Measurements from ENCODE around the gene CD1D.

DNA sequence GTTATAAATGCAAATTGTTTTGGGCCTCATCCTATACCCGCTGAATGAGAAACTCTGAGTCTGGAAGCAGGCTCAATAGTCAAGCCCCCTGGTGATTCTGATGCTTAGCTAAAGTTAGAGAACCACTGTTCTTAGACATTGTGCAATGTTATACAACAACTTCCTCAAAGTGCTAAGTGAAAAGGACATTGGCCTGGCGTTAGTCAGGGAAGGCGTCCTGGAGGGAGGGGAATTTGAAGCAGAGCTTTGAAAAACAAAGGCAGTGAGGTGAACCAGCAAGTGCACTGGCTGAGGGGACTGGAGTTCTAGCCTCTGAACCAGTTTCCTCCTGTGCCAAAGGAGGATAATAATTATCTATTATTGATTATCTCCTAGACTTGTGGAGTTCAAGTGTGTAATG, 5.1 kb downstream of the CD1D start:
- TF ChIP-seq, protein P1, sequence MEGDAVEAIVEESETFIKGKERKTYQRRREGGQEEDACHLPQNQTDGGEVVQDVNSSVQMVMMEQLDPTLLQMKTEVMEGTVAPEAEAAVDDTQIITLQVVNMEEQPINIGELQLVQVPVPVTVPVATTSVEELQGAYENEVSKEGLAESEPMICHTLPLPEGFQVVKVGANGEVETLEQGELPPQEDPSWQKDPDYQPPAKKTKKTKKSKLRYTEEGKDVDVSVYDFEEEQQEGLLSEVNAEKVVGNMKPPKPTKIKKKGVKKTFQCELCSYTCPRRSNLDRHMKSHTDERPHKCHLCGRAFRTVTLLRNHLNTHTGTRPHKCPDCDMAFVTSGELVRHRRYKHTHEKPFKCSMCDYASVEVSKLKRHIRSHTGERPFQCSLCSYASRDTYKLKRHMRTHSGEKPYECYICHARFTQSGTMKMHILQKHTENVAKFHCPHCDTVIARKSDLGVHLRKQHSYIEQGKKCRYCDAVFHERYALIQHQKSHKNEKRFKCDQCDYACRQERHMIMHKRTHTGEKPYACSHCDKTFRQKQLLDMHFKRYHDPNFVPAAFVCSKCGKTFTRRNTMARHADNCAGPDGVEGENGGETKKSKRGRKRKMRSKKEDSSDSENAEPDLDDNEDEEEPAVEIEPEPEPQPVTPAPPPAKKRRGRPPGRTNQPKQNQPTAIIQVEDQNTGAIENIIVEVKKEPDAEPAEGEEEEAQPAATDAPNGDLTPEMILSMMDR (IDR thresholded peaks at IDR 0.05): no peak
- no peak for TF ChIP-seq POLR2A (IDR thresholded peaks at IDR 0.05)

All from right lobe of liver (tissue), 4 donors.